Measurements from ENCODE around the gene UGT8.
"Not testable (repeated sequence)": the region's sequence is repeated elsewhere in the genome, so short reads cannot be mapped to it uniquely, and the experiment has no call there.

The UGT8 gene

DNA sequence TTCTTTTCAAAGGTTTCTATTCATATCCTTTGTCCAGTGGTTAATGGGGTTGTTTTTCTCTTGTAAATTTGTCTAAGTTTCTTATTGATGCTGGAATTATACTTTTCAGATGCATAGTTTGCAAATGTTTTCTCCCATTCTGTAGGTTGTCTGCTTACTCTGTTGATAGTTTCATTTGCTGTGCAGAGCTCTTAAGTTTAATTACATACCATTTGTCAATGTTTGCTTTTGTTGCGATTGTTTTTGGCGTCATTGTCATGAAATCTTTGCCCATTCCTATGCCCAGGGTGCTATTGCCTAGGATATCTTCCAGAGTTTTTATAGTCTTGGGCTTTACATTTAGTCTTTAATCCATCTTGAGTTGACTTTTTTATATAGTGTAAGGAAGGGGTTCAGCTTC is 21.2 kb upstream of the UGT8 start:
- no peak for TF ChIP-seq EZH2phosphoT487 (conservative IDR thresholded peaks at IDR 0.05; ENCODE audit: low read length)
- TF ChIP-seq, protein P1, sequence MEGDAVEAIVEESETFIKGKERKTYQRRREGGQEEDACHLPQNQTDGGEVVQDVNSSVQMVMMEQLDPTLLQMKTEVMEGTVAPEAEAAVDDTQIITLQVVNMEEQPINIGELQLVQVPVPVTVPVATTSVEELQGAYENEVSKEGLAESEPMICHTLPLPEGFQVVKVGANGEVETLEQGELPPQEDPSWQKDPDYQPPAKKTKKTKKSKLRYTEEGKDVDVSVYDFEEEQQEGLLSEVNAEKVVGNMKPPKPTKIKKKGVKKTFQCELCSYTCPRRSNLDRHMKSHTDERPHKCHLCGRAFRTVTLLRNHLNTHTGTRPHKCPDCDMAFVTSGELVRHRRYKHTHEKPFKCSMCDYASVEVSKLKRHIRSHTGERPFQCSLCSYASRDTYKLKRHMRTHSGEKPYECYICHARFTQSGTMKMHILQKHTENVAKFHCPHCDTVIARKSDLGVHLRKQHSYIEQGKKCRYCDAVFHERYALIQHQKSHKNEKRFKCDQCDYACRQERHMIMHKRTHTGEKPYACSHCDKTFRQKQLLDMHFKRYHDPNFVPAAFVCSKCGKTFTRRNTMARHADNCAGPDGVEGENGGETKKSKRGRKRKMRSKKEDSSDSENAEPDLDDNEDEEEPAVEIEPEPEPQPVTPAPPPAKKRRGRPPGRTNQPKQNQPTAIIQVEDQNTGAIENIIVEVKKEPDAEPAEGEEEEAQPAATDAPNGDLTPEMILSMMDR (IDR thresholded peaks at IDR 0.05; ENCODE audit: insufficient read depth, low read length, poor library complexity, severe bottlenecking), result no peak
- Histone ChIP-seq H3F3A (ENCODE audit: insufficient read depth) (no peaks in the 10 kb centered on the region), H3K27ac (ENCODE audit: low read depth, low read length) (no peak overlapping the region)

DNA sequence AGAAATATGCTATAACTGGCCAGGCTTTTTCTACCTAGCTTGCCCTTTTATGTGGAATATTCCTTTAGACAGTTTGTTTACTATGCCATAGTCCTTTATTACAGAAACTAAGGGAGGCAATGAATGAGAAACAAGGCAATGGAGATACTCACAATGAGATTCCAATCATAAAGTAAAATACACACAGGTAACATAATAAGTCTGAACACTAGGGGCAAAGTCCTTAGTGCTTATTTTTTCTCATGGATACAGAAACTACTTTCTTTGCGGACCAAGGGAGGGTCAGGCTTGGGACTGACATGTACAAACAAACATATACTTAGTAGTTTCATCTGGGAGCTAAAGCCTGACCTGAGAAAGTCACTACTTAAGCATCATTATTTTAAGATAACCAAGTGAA is 16.0 kb upstream of the UGT8 start:
- Histone ChIP-seq H3K79me2 (ENCODE audit: insufficient read depth, low read length) (no peaks in the 10 kb centered on the region), H3K4me2 (ENCODE audit: low read depth, low read length, poor library complexity, severe bottlenecking) (no peak overlapping the region), H3K9me2 (replicated peaks; ENCODE audit: insufficient read depth, low read length) (no peaks in the 10 kb centered on the region), H4K20me1 (ENCODE audit: low read depth, low read length) (no peaks in the 10 kb centered on the region), H3F3A (ENCODE audit: insufficient read depth) (no peaks in the 10 kb centered on the region), H3K4me3 (ENCODE audit: insufficient read depth, low read length, poor library complexity, severe bottlenecking) (no peak overlapping the region), H2AFZ (ENCODE audit: low read depth, low read length, severe bottlenecking) (no peak overlapping the region), H3K27ac (ENCODE audit: low read depth, low read length) (no peak overlapping the region), H3K36me3 (ENCODE audit: low read length) (no peaks in the 10 kb centered on the region), H3K27me3 (ENCODE audit: low read length) (no peaks in the 10 kb centered on the region), H3K9ac (ENCODE audit: low read length) (no peak overlapping the region), H3K9me3 (ENCODE audit: insufficient read depth, low read length) (no peaks in the 10 kb centered on the region)
- TF ChIP-seq, protein P1 (IDR thresholded peaks at IDR 0.05; ENCODE audit: insufficient read depth, low read length, poor library complexity, severe bottlenecking), result no peak
- TF ChIP-seq EZH2phosphoT487 (conservative IDR thresholded peaks at IDR 0.05; ENCODE audit: low read length), result no peak

More for the DNA sequence above, 21.2 kb upstream of the UGT8 start:
- H3K4me3 ChIP-seq (ENCODE audit: insufficient read depth, low read length, poor library complexity, severe bottlenecking), result no peak overlapping the region
- no peak overlapping the region for H2AFZ ChIP-seq (ENCODE audit: low read depth, low read length, severe bottlenecking)
- H4K20me1 ChIP-seq (ENCODE audit: low read depth, low read length), result no peaks in the 10 kb centered on the region
- no peak overlapping the region for H3K9ac ChIP-seq (ENCODE audit: low read length)
- H3K79me2 ChIP-seq (ENCODE audit: insufficient read depth, low read length), result no peaks in the 10 kb centered on the region
- H3K4me2 ChIP-seq (ENCODE audit: low read depth, low read length, poor library complexity, severe bottlenecking), result no peak overlapping the region
- no peaks in the 10 kb centered on the region for H3K9me2 ChIP-seq (replicated peaks; ENCODE audit: insufficient read depth, low read length)
- H3K36me3 ChIP-seq (ENCODE audit: low read length), result no peaks in the 10 kb centered on the region
- no peaks in the 10 kb centered on the region for H3K27me3 ChIP-seq (ENCODE audit: low read length)
- H3K9me3 ChIP-seq (ENCODE audit: insufficient read depth, low read length), result no peaks in the 10 kb centered on the region; the same call in 1 of the 2 replicates

DNA sequence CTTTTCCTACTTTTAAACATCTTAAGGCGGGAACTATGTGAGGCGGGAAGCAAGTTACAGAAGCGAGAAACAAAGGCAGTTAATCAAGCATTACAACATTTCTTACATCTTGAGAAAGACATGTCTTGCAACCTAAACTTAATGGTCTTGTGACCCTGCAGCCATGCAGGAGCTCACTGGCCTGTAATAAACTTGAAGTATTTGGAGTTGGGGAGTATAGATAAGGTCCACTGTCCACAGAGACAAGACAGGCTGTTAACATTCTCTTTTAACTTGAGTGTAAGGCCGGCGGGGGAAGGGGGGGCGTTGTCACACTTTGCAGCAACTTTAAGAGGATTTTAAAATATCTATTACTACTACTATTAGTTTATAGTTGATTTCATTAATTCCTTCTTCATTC is 10.3 kb upstream of the UGT8 start:
- H3K9me2 ChIP-seq (replicated peaks; ENCODE audit: insufficient read depth, low read length), result no peaks in the 10 kb centered on the region
- no peaks in the 10 kb centered on the region for H3F3A ChIP-seq (ENCODE audit: insufficient read depth)
- no peaks in the 10 kb centered on the region for H4K20me1 ChIP-seq (ENCODE audit: low read depth, low read length)
- no peak overlapping the region for H3K27ac ChIP-seq (ENCODE audit: low read depth, low read length)
- no peaks in the 10 kb centered on the region for H3K9me3 ChIP-seq (ENCODE audit: insufficient read depth, low read length)
- no peak overlapping the region for H3K4me2 ChIP-seq (ENCODE audit: low read depth, low read length, poor library complexity, severe bottlenecking)
- H3K4me3 ChIP-seq (ENCODE audit: insufficient read depth, low read length, poor library complexity, severe bottlenecking), result no peak overlapping the region
- no peak for TF ChIP-seq EZH2phosphoT487 (conservative IDR thresholded peaks at IDR 0.05; ENCODE audit: low read length)
- TF ChIP-seq, protein P1 (IDR thresholded peaks at IDR 0.05; ENCODE audit: insufficient read depth, low read length, poor library complexity, severe bottlenecking), result no peak
- no peaks in the 10 kb centered on the region for H3K27me3 ChIP-seq (ENCODE audit: low read length)
- no peaks in the 10 kb centered on the region for H3K36me3 ChIP-seq (ENCODE audit: low read length)
- no peak overlapping the region for H2AFZ ChIP-seq (ENCODE audit: low read depth, low read length, severe bottlenecking)
- H3K9ac ChIP-seq (ENCODE audit: low read length), result no peak overlapping the region
- H3K79me2 ChIP-seq (ENCODE audit: insufficient read depth, low read length), result no peaks in the 10 kb centered on the region

DNA sequence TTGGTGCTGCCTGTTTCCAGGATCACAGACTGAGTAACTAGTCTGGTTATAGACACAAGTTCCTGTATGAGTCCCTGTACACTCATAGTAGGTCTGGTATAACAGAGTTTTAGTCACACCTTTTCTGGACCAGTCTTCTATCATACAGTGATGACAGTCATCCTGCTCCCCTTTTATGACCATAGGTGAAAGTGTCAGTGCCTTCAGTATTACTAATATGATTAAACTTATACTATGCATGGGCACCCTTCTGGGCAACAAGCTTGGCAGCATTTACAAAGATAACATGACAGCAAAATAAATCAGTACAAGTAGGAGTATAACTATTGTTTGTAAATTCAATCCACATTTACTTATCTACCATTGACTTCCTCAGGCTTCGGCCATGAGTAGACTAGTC is 8.2 kb upstream of the UGT8 start:
- not testable (repeated sequence) for H3K9ac ChIP-seq (ENCODE audit: low read length); H3K27me3 ChIP-seq (ENCODE audit: low read length); H3K4me2 ChIP-seq (ENCODE audit: low read depth, low read length, poor library complexity, severe bottlenecking); H2AFZ ChIP-seq (ENCODE audit: low read depth, low read length, severe bottlenecking); H3K9me2 ChIP-seq (replicated peaks; ENCODE audit: insufficient read depth, low read length); H3K4me3 ChIP-seq (ENCODE audit: insufficient read depth, low read length, poor library complexity, severe bottlenecking); H3F3A ChIP-seq (ENCODE audit: insufficient read depth); H3K36me3 ChIP-seq (ENCODE audit: low read length); H3K27ac ChIP-seq (ENCODE audit: low read depth, low read length); H3K79me2 ChIP-seq (ENCODE audit: insufficient read depth, low read length); H4K20me1 ChIP-seq (ENCODE audit: low read depth, low read length); H3K9me3 ChIP-seq (ENCODE audit: insufficient read depth, low read length)
